Uterus (tissue), 4 donors: ENCODE measurements around the gene RNF17. TPM values are rescaled to one million over a fixed set of nuclear protein-coding genes. Genes with fewer than 3 reads are reported as not detected.

ENCODE experiments used
- DNase-seq, 2 donors: peaks; one replicate each; pipeline ENCODE4 v3.0.0-alpha.2; 2019 to 2020
- H3K27ac ChIP-seq, 2 donors: fragments of 200-600 bp; sonication (generic); 1 replicate in 1 of 2; 2 replicates in 1 of 2; pipeline ENCODE4 v1.5.1; 2016 to 2018
- H3K27me3 ChIP-seq, 2 donors: fragments of 200-600 bp; sonication (generic); one replicate each; pipeline ENCODE4 v1.5.1; 2018 to 2019; ENCODE audit warnings: control low read depth in 1 of 2
- H3K36me3 ChIP-seq, 2 donors: fragments of 200-600 bp; sonication (generic); one replicate each; pipeline ENCODE4 v1.5.1; 2019; ENCODE audit warnings: control low read depth in 1 of 2
- H3K4me1 ChIP-seq, 2 donors: fragments of 200-600 bp; sonication (generic); one replicate each; pipeline ENCODE4 v1.5.1; 2018 to 2019; ENCODE audit warnings: control low read depth in 1 of 2
- H3K4me3 ChIP-seq, 2 donors: fragments of 200-600 bp; sonication (generic); 1 replicate in 1 of 2; 2 replicates in 1 of 2; pipeline ENCODE4 v1.5.1; 2018 to 2019; ENCODE audit warnings: mild to moderate bottlenecking in 1 of 2
- H3K9me3 ChIP-seq, 2 donors: fragments of 200-600 bp; sonication (generic); one replicate each; pipeline ENCODE4 v1.5.1; 2019; ENCODE audit warnings: control low read depth in 1 of 2
- CTCF ChIP-seq, 4 experiments: fragments of 200-600 bp in 2 of 4; fragments of 450-650 bp in 2 of 4; sonication (generic) in 2 of 4; IDR thresholded peaks; one replicate each; pipeline ENCODE4 v1.5.1; 2016 to 2019; ENCODE audit warnings: antibody characterized with exemption in 4 of 4, mild to moderate bottlenecking in 2 of 4, moderate library complexity in 1 of 4
- POLR2A ChIP-seq, 2 donors: fragments of 450-650 bp; IDR thresholded peaks; one replicate each; pipeline ENCODE4 v1.6.1; 2016; ENCODE audit warnings: antibody characterized with exemption in 2 of 2, mild to moderate bottlenecking in 1 of 2, moderate library complexity in 1 of 2
- intact Hi-C: fragments of 100-400 bp; cut with DNase I; formaldehyde crosslinking; loops from one replicate; pipeline ENCODE4 v1.15.1; 2023; ENCODE audit warnings: low total_unique reads
- total RNA-seq, 4 donors: library from RNA; depleted of rRNA in 3 of 4; stranded (reverse); fragments of >200 nt in 3 of 4; gene quantifications; one replicate each; pipeline versions ENCODE4 v1.1.0 to v1.2.4, GENCODE V29; 2014 to 2023
- donor health status: DM: yes; HTN: yes; CAD: no.

The RNF17 gene
- total RNA-seq, 4 donors from 2014 or later = 0.28 to 0.49 TPM; not detected in 2

- intact Hi-C loops = no loop called here
These were observed 113.6 kb downstream of the RNF17 start for GRCh38 chr13:24877531-24877930.

GRCh38 chr13:24878340-24878739 lies 114.4 kb downstream of the RNF17 start:
- no peaks in the 10 kb centered on the region for H3K9me3 ChIP-seq
- no peaks in the 10 kb centered on the region for H3K36me3 ChIP-seq
- H3K4me1 ChIP-seq = no peaks in the 10 kb centered on the region
- no peak overlapping the region for H3K4me3 ChIP-seq
- no peak for DNase-seq
- intact Hi-C loops = no loop called here
- H3K27me3 ChIP-seq = peaks cover 0 to 5% of the 10 kb centered on the region in 2 donors
- no peak for TF ChIP-seq POLR2A (IDR thresholded peaks at IDR 0.05)
- TF ChIP-seq CTCF (IDR thresholded peaks at IDR 0.05) = no peak
- no peak overlapping the region for H3K27ac ChIP-seq

More at GRCh38 chr13:24877531-24877930, 113.6 kb downstream of the RNF17 start:
- Histone ChIP-seq H3K36me3 (no peaks in the 10 kb centered on the region), H3K4me3 (no peak overlapping the region), H3K4me1 (no peaks in the 10 kb centered on the region), H3K27me3 (peaks cover 0 to 5% of the 10 kb centered on the region in 2 donors), H3K9me3 (no peaks in the 10 kb centered on the region), H3K27ac (no peak overlapping the region)
- TF ChIP-seq CTCF (IDR thresholded peaks at IDR 0.05) (no peak), POLR2A (IDR thresholded peaks at IDR 0.05) (no peak)
- no peak for DNase-seq

- no peak for DNase-seq
- intact Hi-C loops = no loop called here
- Histone ChIP-seq H3K4me1 (no peaks in the 10 kb centered on the region), H3K27me3 (no peaks in the 10 kb centered on the region), H3K36me3 (no peaks in the 10 kb centered on the region), H3K4me3 (no peak overlapping the region), H3K9me3 (no peaks in the 10 kb centered on the region), H3K27ac (no peak overlapping the region)
- TF ChIP-seq POLR2A (IDR thresholded peaks at IDR 0.05) (no peak), CTCF (IDR thresholded peaks at IDR 0.05) (no peak)
These were observed 118.7 kb downstream of the RNF17 start for GRCh38 chr13:24882665-24883064.

- TF ChIP-seq POLR2A (IDR thresholded peaks at IDR 0.05) = no peak
- TF ChIP-seq CTCF (IDR thresholded peaks at IDR 0.05) = no peak
- DNase-seq = no peak
- intact Hi-C loops = no loop called here
- no peaks in the 10 kb centered on the region for H3K4me1 ChIP-seq
- no peak overlapping the region for H3K27ac ChIP-seq
- H3K9me3 ChIP-seq = no peaks in the 10 kb centered on the region
- H3K36me3 ChIP-seq = no peaks in the 10 kb centered on the region
- no peak overlapping the region for H3K4me3 ChIP-seq
- no peaks in the 10 kb centered on the region for H3K27me3 ChIP-seq
These were observed 123.8 kb downstream of the RNF17 start for GRCh38 chr13:24887759-24888158.

GRCh38 chr13:24888291-24888931 lies 124.4 kb downstream of the RNF17 start:
- no peak for DNase-seq
- H3K4me3 ChIP-seq = no peak overlapping the region
- no peaks in the 10 kb centered on the region for H3K36me3 ChIP-seq
- no peak for TF ChIP-seq POLR2A (IDR thresholded peaks at IDR 0.05)
- no peak for TF ChIP-seq CTCF (IDR thresholded peaks at IDR 0.05)
- H3K27me3 ChIP-seq = no peaks in the 10 kb centered on the region
- H3K9me3 ChIP-seq = no peaks in the 10 kb centered on the region
- no peak overlapping the region for H3K27ac ChIP-seq
- intact Hi-C loops = no loop called here
- H3K4me1 ChIP-seq = no peaks in the 10 kb centered on the region
